Activated naive CD4-positive, alpha-beta T cell treated with anti-CD3 and anti-CD28 coated beads for 36 hours (primary cell): ENCODE results near the gene PYGB. TPM values are rescaled to one million over a fixed set of nuclear protein-coding genes. Genes with fewer than 3 reads are reported as not detected.

Experiments
- CTCF ChIA-PET: fragments of 350-600 bp; sonication (Branson Sonifier 250); formaldehyde crosslinking; loops from one replicate; lab custom pipeline; 2021; ENCODE audit warnings: antibody characterized with exemption; lab: Charles Lee
- DNase-seq: peaks from one replicate; pipeline ENCODE4 v3.0.0-alpha.2; 2020
- H3K27ac Mint-ChIP-seq: one replicate; pipeline ENCODE4 v1.8.0; 2021; ENCODE audit warnings: mild to moderate bottlenecking, mixed read lengths
- H3K27me3 Mint-ChIP-seq: one replicate; pipeline ENCODE4 v1.8.0; 2021; ENCODE audit warnings: low read depth, mixed read lengths
- H3K36me3 Mint-ChIP-seq: one replicate; pipeline ENCODE4 v1.8.0; 2021; ENCODE audit warnings: low read depth, mixed read lengths
- H3K4me1 Mint-ChIP-seq: one replicate; pipeline ENCODE4 v1.8.0; 2021; ENCODE audit warnings: low read depth, mixed read lengths
- H3K4me3 Mint-ChIP-seq: one replicate; pipeline ENCODE4 v1.8.0; 2021; ENCODE audit warnings: mild to moderate bottlenecking, moderate library complexity, mixed read lengths
- H3K9me3 Mint-ChIP-seq: one replicate; pipeline ENCODE4 v1.8.0; 2021; ENCODE audit warnings: mixed read lengths
- intact Hi-C: fragments of 100-400 bp; cut with micrococcal nuclease; formaldehyde crosslinking; loops from one replicate; pipeline ENCODE4 v1.15.1; 2023
- total RNA-seq, 2 experiments: library from RNA; stranded (reverse); gene quantifications; one replicate each; pipeline ENCODE4 v1.2.3, GENCODE V29; 2021

PYGB gene
- total RNA-seq, 2 experiments from 2014 or later = 19.6 to 20.0 TPM

DNA sequence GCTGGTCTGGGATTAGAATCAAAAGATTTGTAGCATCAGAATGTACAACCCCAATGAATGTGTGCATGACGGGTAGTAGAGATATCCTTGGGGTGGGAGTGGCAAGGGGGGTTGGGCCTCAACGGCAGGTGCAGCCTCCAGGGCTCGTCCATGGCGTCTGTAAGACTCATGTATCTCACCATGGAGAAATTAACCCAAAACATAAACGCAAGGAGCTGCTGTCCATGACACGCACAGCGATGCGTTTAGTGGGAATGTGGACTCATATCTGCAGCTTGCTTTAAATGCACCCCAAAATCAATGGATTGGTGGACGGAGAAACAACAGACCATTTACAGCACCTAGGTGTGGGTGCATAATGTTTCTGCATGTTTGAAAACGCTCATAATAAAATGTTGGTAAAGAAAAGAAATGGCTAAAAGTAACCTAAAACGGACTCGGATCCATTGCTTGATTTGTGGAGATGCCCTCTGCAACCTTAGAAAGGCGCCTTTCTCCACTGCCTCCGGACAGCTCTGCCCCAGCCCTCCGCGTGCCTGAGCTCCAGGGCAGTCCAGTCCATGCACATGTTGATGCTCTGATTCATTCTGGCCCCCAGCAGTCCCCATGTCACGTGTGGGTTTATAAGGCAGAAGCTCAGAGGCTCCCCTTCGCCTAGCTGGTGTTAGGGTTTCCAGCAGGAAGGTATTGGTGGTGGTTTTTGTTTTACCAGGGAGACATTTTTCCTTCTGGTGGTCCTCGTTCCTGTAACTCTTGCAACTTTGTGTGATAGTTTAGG, 24.5 kb downstream of the PYGB start:
- H3K27ac Mint-ChIP-seq = no peak overlapping the region
- DNase-seq = no peak
- no peaks in the 10 kb centered on the region for H3K27me3 Mint-ChIP-seq
- no peak overlapping the region for H3K4me3 Mint-ChIP-seq
- intact Hi-C loops = no loop called here
- no peaks in the 10 kb centered on the region for H3K9me3 Mint-ChIP-seq
- H3K36me3 Mint-ChIP-seq = peaks cover 15% of the 10 kb centered on the region
- CTCF ChIA-PET = no interaction called here
- no peaks in the 10 kb centered on the region for H3K4me1 Mint-ChIP-seq

DNA sequence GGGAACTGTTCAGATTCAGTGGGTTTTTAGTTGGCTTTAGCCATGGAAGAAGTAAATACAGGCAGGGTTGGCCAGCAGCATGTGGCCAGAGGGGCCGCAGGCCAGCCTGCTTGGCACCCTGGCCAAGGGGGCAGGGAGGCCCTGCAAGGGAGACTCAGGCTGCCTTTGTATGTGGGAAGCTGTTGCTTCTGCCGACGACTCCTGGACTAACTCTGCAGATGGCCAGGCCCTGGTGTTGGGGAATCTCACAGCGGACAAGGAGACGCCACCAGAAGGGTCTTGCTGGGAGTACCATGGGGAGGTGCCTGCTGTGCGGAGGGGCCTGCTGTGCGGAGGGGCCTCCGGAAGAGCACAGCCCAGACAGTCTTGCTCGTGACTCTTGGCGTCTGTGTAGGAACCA, 25.2 kb downstream of the PYGB start:
- Mint-ChIP-seq H3K9me3 (no peaks in the 10 kb centered on the region), H3K4me3 (no peak overlapping the region), H3K27ac (no peak overlapping the region), H3K4me1 (no peaks in the 10 kb centered on the region), H3K27me3 (no peaks in the 10 kb centered on the region), H3K36me3 (peaks cover 15% of the 10 kb centered on the region)
- CTCF ChIA-PET = no interaction called here
- intact Hi-C loops = no loop called here
- DNase-seq = no peak

DNA sequence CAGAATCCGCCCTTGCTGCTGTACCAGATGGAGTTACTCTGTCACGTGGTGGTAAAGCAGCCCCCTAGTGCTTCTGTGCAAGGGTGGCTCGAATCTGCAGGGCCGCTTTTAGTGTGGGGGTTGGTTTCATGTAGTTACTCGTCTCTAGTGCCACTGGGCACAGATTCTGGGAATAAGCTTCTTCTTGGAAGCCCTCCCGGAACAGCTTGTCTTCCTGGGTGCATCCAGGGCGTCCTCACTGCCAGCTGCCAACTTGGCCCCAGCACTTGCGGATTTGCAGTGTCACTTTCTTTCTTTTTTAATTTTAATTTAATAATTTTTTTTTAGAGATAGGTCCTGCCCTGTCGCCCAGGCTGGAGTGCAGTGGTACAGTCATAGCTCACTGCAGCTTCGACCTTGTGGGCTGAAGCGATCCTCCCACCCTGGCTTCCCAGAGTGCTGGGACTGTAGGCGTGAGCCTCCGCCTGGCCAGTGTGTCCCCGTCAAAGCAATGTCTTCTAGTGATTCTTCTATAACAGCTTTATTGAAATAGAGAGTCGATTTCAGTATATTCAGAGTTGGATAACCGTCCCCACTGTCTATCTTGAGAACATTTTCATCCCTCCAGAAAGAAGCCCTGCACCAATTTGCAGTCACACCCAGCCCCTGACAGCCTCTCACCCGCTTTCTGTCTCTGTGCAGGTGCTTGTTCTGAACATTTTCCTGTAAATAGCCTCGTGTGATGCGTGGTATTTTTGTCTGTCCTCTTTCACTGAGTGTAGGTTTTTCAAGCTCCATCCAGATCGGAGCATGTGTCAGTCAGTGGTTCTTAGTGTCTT, 25.9 kb downstream of the PYGB start:
- Mint-ChIP-seq H3K9me3 (no peaks in the 10 kb centered on the region), H3K27me3 (no peaks in the 10 kb centered on the region), H3K36me3 (peaks cover 15% of the 10 kb centered on the region), H3K27ac (no peak overlapping the region), H3K4me3 (no peak overlapping the region), H3K4me1 (no peaks in the 10 kb centered on the region)
- CTCF ChIA-PET = no interaction called here
- intact Hi-C loops = no loop called here
- DNase-seq = no peak

DNA sequence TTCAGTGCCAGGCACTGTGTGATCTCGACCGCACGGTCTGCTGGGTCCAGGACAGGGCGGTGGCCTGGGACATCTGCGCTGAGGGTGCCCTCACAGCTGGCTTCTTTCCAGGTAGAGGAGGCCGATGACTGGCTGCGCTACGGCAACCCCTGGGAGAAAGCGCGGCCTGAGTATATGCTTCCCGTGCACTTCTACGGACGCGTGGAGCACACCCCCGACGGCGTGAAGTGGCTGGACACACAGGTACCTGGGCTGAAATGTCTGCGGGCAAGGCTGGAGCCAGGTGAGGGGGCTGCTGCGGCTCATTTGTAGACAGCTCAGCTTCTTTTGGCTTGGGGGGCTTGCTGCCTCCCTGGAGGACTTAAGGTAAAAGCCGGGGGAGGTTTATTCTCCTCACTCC, 26.6 kb downstream of the PYGB start:
- CTCF ChIA-PET = interaction anchor here (1.1 kb wide), 1 partner anchor 21 kb away, joined by 3 read pairs; no protein-coding TSS in a partner anchor
- intact Hi-C loops = no loop called here
- Mint-ChIP-seq H3K36me3 (peaks cover 12% of the 10 kb centered on the region), H3K27me3 (no peaks in the 10 kb centered on the region), H3K4me1 (no peaks in the 10 kb centered on the region), H3K9me3 (no peaks in the 10 kb centered on the region), H3K27ac (no peak overlapping the region), H3K4me3 (no peak overlapping the region)
- no peak for DNase-seq

DNA sequence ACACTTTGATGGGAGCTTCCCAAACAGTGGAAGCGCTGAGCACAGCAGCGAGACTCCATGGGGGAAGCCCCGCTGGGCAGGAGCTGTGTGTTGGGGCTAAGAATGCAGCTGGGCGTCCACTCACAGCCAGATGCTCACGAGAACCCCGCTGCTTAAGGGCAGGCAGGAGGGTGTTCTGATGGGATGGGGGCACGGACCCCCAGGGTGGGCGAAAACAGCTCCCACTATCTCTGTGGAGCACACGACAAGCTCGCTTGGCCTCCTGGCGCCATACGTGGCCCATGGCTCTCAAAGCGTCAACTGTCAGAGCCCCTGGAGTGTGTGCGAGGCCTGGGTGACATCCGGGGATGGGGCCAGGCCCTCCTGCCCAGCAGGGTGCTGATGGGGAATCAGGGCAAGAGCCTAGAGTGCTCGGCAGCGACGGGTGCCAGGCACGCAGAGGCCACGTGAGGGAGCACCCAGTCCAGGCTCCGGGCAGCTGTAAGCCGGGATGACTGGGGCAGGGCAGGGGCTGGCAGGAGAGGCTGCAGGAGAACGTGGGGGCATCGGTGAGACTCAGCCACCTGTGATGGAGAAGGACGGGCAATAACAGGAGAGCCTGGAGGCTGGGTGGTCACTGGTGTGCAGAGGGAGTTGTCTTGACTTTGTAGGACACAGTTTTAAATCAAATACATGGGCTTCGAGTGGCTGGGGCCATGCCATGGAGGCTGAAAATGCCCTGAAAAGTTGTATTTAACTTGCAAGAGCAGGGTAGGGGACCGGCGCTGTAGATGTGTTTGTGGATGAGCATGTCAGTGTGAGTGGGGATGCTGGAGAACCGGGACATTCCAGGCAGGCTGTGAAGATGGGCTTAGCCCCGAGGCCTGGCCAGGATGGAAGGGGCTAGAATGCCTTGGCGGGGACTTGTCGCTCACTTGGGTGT, 27.3 kb downstream of the PYGB start:
- Mint-ChIP-seq H3K4me3 (no peak overlapping the region), H3K27me3 (no peaks in the 10 kb centered on the region), H3K4me1 (no peaks in the 10 kb centered on the region), H3K36me3 (peaks cover 9% of the 10 kb centered on the region), H3K27ac (no peak overlapping the region), H3K9me3 (no peaks in the 10 kb centered on the region)
- DNase-seq = no peak
- CTCF ChIA-PET = interaction anchor here (1.1 kb wide), 1 partner anchor 21 kb away, joined by 3 read pairs; no protein-coding TSS in a partner anchor
- intact Hi-C loops = no loop called here

DNA sequence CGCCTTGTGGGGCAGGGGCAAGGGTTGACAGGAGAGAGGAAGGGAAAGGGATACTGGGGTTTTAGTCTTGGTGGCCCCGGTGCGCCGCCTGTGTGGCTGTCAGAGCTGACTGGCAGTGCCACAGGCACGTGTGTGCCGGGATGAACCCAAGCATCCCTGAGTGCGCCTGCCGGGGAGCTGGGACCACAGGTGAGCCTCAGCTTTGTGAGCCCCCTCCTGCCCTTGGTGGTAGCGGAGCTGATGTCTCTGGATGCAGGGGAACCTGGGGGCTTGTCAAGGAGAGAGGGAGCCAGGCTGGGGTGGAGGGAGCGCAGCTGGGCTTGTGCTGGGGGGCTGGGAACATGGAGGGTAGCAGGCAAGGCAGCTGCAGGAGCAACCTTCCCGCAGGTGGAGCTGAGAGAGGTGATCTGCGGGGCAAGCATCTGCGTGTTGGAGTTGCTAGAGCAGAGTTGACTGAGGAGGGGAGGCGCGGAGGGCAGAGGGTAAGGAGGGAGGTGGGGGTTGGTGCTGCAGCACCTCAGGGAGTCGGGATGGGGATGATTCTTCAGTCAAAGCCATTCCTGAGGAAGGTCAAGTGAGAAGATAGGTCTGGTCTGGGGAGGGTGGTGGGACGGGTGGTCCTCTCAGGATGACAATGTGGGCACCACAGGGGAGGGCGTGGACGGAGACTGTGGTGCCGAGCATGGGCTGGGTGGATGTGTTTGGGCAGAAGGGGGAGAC, 28.1 kb downstream of the PYGB start:
- H3K27me3 Mint-ChIP-seq = no peaks in the 10 kb centered on the region
- no peaks in the 10 kb centered on the region for H3K9me3 Mint-ChIP-seq
- no peak overlapping the region for H3K4me3 Mint-ChIP-seq
- CTCF ChIA-PET = interaction anchor here (1.5 kb wide), 1 partner anchor 19 kb away, joined by 4 read pairs; no protein-coding TSS in a partner anchor
- intact Hi-C loops = no loop called here
- H3K36me3 Mint-ChIP-seq = peaks cover 9% of the 10 kb centered on the region
- DNase-seq = no peak
- H3K27ac Mint-ChIP-seq = no peak overlapping the region
- no peaks in the 10 kb centered on the region for H3K4me1 Mint-ChIP-seq

DNA sequence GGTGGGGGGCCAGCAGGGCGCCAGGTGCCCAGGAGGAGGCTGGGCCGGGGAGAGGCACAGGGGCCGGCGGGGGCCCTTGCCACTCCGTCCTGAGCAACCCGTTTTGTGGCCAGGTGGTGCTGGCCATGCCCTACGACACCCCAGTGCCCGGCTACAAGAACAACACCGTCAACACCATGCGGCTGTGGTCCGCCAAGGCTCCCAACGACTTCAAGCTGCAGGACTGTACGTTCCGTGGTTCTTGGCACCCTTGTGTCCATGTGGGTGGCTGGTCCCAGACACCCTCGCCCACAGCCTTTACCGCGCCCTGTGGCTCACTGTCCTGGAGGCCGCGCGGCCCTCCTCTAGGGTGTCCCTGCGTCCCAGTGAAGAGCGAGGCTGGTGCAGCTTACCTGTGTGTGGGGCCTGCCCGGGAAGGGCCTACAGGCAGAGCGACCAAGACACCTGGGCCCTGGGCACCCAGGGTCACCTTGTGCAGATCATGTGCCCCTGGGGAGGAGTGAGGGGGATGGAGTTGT, 28.7 kb downstream of the PYGB start:
- DNase-seq = no peak
- Mint-ChIP-seq H3K27me3 (no peaks in the 10 kb centered on the region), H3K9me3 (no peaks in the 10 kb centered on the region), H3K4me1 (peaks cover under 1% of the 10 kb centered on the region), H3K27ac (no peak overlapping the region), H3K4me3 (no peak overlapping the region), H3K36me3 (peaks cover 9% of the 10 kb centered on the region)
- CTCF ChIA-PET = interaction anchor here (1.5 kb wide), 1 partner anchor 18 kb away, joined by 4 read pairs; no protein-coding TSS in a partner anchor
- intact Hi-C loops = no loop called here

DNA sequence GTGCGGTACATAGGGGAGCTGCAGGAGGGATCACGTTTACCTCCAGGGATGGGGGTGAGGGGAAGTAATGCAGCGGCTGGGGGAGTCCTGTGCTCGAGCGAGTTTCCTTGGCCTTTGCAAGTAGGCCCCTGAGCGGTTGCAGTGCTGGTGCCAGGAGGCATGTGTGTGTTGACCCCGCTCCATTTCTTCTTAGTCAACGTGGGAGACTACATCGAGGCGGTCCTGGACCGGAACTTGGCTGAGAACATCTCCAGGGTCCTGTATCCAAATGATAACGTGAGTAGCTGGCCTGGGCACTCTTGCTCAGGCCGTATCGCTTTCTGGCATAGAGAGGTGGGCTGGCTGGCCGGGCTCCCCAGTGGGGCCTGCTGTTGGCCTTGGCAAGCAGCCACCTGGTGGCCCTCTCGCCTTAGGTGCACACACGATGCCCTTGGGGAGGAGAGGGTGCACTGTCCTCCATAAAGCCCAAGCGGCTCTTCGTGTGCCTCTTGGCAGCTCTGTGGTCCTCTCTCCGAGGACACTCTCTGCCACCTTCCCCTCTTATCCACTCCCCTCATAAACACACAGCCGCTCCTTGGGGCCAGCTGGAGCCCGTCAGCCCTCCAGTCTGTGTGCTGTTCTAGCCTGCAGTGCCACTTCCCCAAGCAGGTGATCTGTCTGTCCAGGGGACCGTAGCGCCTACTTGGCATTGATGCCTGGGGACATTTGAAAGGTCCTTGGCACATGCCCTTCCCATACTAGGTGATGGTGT, 29.3 kb downstream of the PYGB start:
- intact Hi-C loops = no loop called here
- no peak for DNase-seq
- Mint-ChIP-seq H3K36me3 (peaks cover 7% of the 10 kb centered on the region), H3K27me3 (no peaks in the 10 kb centered on the region), H3K4me1 (peaks cover 1% of the 10 kb centered on the region), H3K27ac (no peak overlapping the region), H3K4me3 (no peak overlapping the region), H3K9me3 (no peaks in the 10 kb centered on the region)
- CTCF ChIA-PET = interaction anchor here (1.5 kb wide), 1 partner anchor 17 kb away, joined by 4 read pairs; no protein-coding TSS in a partner anchor

DNA sequence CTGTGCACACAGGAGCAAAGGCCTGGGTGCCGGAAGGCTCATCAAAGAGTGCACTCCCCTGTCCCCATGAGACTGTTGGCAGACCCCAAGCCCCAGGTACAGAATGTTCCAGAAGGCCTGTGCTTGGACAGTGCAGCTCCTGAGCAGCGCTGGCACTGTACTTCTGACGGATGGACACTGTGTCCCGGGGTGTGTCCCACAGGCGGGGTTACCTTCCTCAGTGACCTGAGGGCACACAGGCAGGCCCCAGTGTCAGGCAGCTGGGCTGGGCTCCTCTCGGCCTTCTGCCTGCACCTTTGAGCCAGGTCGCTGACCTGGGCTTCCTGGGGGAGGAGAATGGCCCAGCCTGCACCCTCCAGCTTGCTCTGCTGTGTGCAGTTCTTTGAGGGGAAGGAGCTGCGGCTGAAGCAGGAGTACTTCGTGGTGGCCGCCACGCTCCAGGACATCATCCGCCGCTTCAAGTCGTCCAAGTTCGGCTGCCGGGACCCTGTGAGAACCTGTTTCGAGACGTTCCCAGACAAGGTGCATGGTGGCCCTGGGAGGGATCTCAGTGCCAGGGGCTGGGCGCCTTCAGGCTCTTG, 30.1 kb downstream of the PYGB start:
- Mint-ChIP-seq H3K4me1 (peaks cover 1% of the 10 kb centered on the region), H3K9me3 (no peaks in the 10 kb centered on the region), H3K4me3 (no peak overlapping the region), H3K36me3 (peaks cover 12% of the 10 kb centered on the region), H3K27me3 (no peaks in the 10 kb centered on the region), H3K27ac (peak overlapping the region; percentile 30)
- intact Hi-C loops = no loop called here
- CTCF ChIA-PET = no interaction called here
- DNase-seq = no peak

DNA sequence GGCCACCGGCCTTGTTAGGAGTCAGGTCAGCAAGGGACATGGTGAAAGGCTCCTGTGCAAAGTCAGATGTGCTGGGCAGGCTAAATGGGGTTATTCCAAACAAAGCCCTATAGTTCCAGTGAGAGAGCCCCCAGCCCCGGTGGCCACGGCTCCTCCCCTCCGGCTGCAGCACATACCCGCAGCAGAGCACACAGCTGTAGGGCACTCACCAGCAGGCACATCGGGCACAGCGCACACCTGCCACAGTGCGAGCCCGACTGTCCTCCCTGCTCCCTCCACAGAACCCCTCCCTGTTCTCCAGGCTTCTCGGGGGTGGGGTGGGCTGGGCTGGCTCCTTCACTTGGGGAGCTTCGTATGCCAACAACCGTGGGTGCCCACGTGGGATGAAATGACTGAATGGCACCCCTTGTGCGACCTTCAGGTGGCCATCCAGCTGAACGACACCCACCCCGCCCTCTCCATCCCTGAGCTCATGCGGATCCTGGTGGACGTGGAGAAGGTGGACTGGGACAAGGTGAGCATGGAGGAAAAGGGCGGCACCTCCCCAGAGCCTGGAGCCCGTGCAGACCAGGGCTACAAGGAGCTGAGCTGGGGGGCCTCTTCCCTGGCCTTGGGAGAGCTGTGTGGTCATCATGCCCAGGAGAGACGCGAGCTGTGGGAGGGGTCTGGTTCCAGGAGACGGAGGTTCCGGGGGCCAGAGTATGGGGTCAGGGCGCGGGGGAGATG, 30.9 kb downstream of the PYGB start:
- no peak for DNase-seq
- Mint-ChIP-seq H3K27me3 (no peaks in the 10 kb centered on the region), H3K27ac (no peak overlapping the region), H3K4me1 (peaks cover 1% of the 10 kb centered on the region), H3K36me3 (peaks cover 12% of the 10 kb centered on the region), H3K4me3 (no peak overlapping the region), H3K9me3 (no peaks in the 10 kb centered on the region)
- intact Hi-C loops = no loop called here
- CTCF ChIA-PET = no interaction called here
